ENCODE results near the gene CDS2. TPM values are rescaled to one million over a fixed set of nuclear protein-coding genes. Genes with fewer than 3 reads are reported as not detected.

Gene CDS2
- polyA plus RNA-seq, 12 donors = 19.1 to 153 (median 22.7) TPM

GRCh38 chr20:5149892-5150225 lies 23.1 kb downstream of the CDS2 start:
- no peak for DNase-seq

- no peak for DNase-seq
These were observed 23.6 kb downstream of the CDS2 start for GRCh38 chr20:5150226-5151076.

- DNase-seq = no peak
These were observed 26.3 kb downstream of the CDS2 start for GRCh38 chr20:5153152-5153467.

GRCh38 chr20:5153612-5154542 lies 27.1 kb downstream of the CDS2 start:
- DNase-seq = no peak

- DNase-seq = no peak
These were observed 27.7 kb downstream of the CDS2 start for GRCh38 chr20:5154543-5154925.

- no peak for DNase-seq
These were observed 28.6 kb downstream of the CDS2 start for GRCh38 chr20:5155404-5155803.

GRCh38 chr20:5156675-5157448 lies 30.1 kb downstream of the CDS2 start:
- no peak for DNase-seq

GRCh38 chr20:5159928-5160327 lies 33.1 kb downstream of the CDS2 start:
- DNase-seq = no peak

GRCh38 chr20:5160882-5161281 lies 34.1 kb downstream of the CDS2 start:
- no peak for DNase-seq

GRCh38 chr20:5161536-5162164 lies 34.8 kb downstream of the CDS2 start:
- no peak for DNase-seq

GRCh38 chr20:5164645-5165625 lies 38.1 kb downstream of the CDS2 start:
- DNase-seq = no peak

- DNase-seq = no peak
These were observed 42.0 kb downstream of the CDS2 start for GRCh38 chr20:5168651-5169396.

- DNase-seq = no peak
These were observed 43.5 kb downstream of the CDS2 start for GRCh38 chr20:5170341-5170740.

GRCh38 chr20:5171064-5171789 lies 44.4 kb downstream of the CDS2 start:
- peak; percentile 14 for DNase-seq

- no peak for DNase-seq
These were observed 45.0 kb downstream of the CDS2 start for GRCh38 chr20:5171790-5172164.

GRCh38 chr20:5172167-5172601 lies 45.4 kb downstream of the CDS2 start:
- DNase-seq = no peak

- no peak for DNase-seq
These were observed 46.2 kb downstream of the CDS2 start for GRCh38 chr20:5172903-5173463.

- no peak for DNase-seq
These were observed 46.9 kb downstream of the CDS2 start for GRCh38 chr20:5173751-5174150.

- no peak for DNase-seq
These were observed 50.3 kb downstream of the CDS2 start for GRCh38 chr20:5177071-5177470.
